Posterior cingulate gyrus (tissue), 11 donors: ENCODE results near the gene KIF22.

Source experiments
- DNase-seq, 10 donors: peaks; one replicate each; pipeline versions ENCODE4 v3.0.0 to v3.0.0-alpha.2; 2020 to 2021; ENCODE audit warnings: mixed read lengths in 3 of 10
- intact Hi-C: fragments of 100-400 bp; cut with DNase I; formaldehyde crosslinking; loops from one replicate; pipeline ENCODE4 v1.15.1; 2023

The KIF22 gene

DNA sequence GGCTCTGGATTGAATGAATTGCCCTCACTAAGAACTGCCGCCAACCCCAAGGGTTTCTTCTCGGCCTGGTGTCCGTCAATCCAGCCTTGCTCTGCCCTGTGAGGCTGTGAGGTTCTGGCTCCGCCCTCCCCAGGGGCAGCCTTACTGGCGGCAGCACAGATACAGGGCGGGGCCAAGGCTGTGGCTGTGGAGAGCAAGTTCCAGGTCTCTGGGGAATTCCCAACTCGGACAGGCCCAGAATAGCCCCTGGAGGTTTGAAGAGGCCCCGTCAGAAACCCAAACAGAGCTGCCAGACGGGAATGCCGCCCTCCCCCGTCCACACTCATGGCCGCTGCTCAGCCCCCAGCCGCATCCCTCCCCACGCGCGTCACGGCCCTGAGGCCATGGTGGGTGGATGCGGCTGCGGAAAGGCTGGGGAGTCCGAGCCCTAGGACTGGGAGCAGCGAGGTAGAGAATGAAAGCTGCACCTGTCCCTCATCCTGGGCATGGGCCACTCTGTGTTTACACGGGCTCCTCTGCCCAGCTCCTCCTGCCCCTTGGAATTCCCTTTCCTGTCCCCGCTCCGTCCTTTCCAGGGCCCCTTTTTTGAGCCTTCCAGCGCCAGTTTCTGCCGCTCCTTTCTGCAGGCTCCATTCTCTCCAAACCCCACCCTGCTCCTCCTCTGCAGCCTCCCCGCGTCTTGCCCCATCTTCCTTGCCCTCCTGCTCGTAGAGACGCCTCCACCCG is 20.8 kb downstream of the KIF22 start:
- peak; percentile 84 to 99 (median 92) for DNase-seq
- intact Hi-C loops: loop anchor here (10.0 kb wide), 1 partner anchor 183 kb away; the partner anchor contains the start of genes HIRIP3 and INO80E

- intact Hi-C loops: loop anchor here (10.0 kb wide), 1 partner anchor 183 kb away; the partner anchor contains the start of genes HIRIP3 and INO80E
- DNase-seq: peak in 9 of 10 donors; percentile 67 to 97 (median 84)
These were observed 21.5 kb downstream of the KIF22 start, which contains the start of gene PRRT2 for GRCh38 chr16:29811896-29812665. PRRT2 (plus strand) TSS chr16:29812193; CDS start chr16:29813055, 862 bp downstream.

GRCh38 chr16:29812754-29813643 is 22.4 kb downstream of the KIF22 start:
- intact Hi-C loops: loop anchor here (10.0 kb wide), 1 partner anchor 182 kb away; the partner anchor contains the start of genes HIRIP3 and INO80E
- peak in 2 of 10 donors; percentile 85 to 88 for DNase-seq

DNA sequence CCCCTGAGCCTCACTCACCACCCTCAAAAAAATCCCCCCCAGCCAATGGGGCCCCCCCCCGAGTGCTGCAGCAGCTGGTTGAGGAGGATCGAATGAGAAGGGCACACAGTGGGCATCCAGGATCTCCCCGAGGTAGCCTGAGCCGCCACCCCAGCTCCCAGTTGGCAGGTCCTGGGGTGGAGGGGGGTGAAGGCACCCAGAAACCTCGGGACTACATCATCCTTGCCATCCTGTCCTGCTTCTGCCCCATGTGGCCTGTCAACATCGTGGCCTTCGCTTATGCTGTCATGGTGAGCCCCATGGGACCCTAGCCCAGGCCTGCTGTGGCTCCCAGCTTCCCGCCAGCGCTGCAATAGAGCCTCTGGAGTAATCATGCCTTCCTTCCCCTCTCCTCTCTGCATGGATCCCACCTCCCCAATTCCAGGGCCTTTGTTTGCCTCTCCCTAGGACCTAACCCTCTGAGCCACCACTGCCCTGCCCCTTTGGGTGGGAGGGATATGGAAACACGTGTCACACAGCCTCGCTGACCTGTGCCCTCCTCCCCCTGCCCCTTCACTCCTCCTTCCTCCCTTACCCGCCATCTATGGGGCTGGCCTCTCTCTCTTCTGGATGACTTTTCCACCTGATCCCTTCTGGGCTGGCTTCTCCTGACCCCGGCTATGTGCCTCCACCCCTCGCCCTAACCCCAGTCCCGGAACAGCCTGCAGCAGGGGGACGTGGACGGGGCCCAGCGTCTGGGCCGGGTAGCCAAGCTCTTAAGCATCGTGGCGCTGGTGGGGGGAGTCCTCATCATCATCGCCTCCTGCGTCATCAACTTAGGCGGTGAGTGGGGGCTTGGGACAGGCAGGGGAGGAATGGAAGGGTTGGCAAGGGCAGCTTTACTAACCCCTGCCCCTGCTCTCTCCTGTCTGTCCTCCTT is 23.4 kb downstream of the KIF22 start:
- peak in 2 of 10 donors; percentile 64 to 68 for DNase-seq
- intact Hi-C loops: loop anchor here (10.0 kb wide), 1 partner anchor 181 kb away; the partner anchor contains the start of genes HIRIP3 and INO80E

DNA sequence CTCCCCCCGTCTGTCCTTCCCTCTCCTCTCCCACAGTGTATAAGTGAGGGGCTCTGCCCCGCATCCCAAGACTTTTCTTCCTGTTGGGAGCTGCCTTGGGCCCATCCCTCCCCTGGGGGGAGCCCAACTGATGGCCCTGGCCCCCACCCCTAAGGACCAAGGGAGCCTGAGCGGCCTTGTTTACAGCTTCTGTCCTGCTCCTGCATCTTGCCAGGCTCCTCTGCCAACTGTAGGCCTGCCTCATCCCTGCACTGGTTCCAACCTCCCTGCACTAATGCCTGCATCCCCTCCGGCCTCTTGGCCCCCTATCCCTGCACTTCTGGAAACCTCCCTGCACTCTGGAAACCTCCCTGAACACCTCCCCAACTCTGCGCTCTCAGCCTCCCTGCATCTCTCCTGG is 24.0 kb downstream of the KIF22 start:
- DNase-seq: peak in 2 of 10 donors; percentile 74 to 77
- intact Hi-C loops: loop anchor here (10.0 kb wide), 1 partner anchor 180 kb away; the partner anchor contains the start of genes HIRIP3 and INO80E

DNA sequence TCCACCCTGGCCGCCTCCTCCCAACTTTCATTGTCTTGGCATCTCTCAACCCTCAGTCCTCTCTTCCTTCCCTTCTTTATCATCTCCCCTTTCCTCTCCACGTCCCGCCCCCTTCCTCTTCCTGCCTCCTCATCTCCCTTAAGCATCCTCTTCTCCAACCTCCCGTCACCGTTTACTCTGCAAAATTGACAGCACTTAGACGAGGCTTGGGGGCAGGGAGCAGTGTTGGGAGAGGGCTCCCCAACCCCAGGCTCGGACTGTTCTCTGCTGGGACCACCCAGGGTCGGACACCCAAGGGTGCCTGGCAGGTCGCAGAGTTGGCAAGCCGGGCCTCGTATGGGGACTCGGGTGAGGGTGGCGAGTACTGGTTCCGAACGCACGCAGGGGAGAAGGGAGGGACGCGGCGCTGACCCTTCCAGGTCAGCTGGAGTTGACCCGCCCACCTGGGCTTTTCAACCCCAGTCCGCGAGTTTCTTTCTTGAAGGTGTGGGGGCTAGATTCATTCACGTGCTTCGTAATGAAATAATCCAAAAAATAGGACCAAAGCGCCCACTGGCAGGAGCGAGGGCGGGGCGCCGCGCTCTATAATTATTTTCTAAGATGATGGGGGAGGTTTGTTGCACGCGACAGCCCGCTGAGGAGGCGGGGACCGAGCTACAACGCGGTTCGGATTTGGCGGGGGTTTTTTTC is 24.6 kb downstream of the KIF22 start:
- intact Hi-C loops: loop anchor here (1.0 to 10.0 kb wide), 3 partner anchors 48 to 207 kb away; partner anchors contain the start of genes C16orf92, CDIPT, HIRIP3 and INO80E
- DNase-seq: peak in 2 of 10 donors; percentile 75 to 78

- peak; percentile 96 to 100 (median 98) for DNase-seq
- intact Hi-C loops: loop anchor here (1.0 to 10.0 kb wide), 3 partner anchors 47 to 206 kb away; partner anchors contain the start of genes C16orf92, CDIPT, HIRIP3 and INO80E
These were observed 25.5 kb downstream of the KIF22 start, which contains the start of gene PAGR1 for GRCh38 chr16:29815793-29816693. PAGR1 (plus strand) TSS chr16:29816152; CDS start chr16:29816526, 374 bp downstream.

DNA sequence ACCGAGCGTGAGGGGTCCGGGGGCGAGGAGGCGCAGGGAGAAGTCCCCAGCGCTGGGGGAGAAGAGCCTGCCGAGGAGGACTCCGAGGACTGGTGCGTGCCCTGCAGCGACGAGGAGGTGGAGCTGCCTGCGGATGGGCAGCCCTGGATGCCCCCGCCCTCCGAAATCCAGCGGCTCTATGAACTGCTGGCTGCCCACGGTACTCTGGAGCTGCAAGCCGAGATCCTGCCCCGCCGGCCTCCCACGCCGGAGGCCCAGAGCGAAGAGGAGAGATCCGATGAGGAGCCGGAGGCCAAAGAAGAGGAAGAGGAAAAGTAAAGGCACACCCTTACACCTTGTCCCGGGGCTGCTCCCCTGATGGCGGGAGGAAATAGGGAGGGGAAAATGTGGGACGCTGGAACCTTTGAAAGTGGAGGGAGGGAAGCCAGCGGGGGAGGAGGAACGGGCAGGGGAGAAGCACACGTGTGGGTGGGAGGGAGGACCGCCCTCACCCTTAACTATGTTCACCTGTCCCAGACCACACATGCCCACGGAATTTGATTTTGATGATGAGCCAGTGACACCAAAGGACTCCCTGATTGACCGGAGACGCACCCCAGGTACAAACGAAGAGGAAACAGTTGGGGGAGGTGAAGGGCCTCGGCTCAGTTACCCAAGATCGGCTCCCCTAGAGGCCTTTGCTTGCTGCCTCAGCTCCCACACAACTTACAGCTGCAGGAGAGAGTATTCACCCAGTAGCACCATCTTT is 26.3 kb downstream of the KIF22 start:
- peak in 6 of 10 donors; percentile 56 to 94 (median 78) for DNase-seq
- intact Hi-C loops: loop anchor here (5.0 to 10.0 kb wide), 2 partner anchors 178 to 205 kb away; partner anchors contain the start of genes C16orf92, HIRIP3 and INO80E

GRCh38 chr16:29818082-29818481 is 27.5 kb downstream of the KIF22 start:
- no peak for DNase-seq
- intact Hi-C loops: loop anchor here (5.0 to 10.0 kb wide), 2 partner anchors 177 to 204 kb away; partner anchors contain the start of genes C16orf92, HIRIP3 and INO80E

- intact Hi-C loops: loop anchor here (5.0 to 10.0 kb wide), 2 partner anchors 175 to 203 kb away; partner anchors contain the start of genes C16orf92, HIRIP3 and INO80E
- DNase-seq: peak in 1 of 10 donors; percentile 83
These were observed 29.0 kb downstream of the KIF22 start for GRCh38 chr16:29819506-29819905.

- intact Hi-C loops: no loop called here
- DNase-seq: peak in 4 of 10 donors; percentile 58 to 94 (median 69)
These were observed 29.7 kb downstream of the KIF22 start, which contains the start of gene MVP for GRCh38 chr16:29820271-29820701. MVP (plus strand) TSS chr16:29820462; CDS start chr16:29830550, 10,088 bp downstream.

GRCh38 chr16:29820730-29821642 is 30.4 kb downstream of the KIF22 start:
- DNase-seq: peak in 1 of 10 donors; percentile 76
- intact Hi-C loops: no loop called here

GRCh38 chr16:29821643-29822115 is 31.1 kb downstream of the KIF22 start:
- intact Hi-C loops: no loop called here
- peak in 1 of 10 donors; percentile 59 for DNase-seq

DNA sequence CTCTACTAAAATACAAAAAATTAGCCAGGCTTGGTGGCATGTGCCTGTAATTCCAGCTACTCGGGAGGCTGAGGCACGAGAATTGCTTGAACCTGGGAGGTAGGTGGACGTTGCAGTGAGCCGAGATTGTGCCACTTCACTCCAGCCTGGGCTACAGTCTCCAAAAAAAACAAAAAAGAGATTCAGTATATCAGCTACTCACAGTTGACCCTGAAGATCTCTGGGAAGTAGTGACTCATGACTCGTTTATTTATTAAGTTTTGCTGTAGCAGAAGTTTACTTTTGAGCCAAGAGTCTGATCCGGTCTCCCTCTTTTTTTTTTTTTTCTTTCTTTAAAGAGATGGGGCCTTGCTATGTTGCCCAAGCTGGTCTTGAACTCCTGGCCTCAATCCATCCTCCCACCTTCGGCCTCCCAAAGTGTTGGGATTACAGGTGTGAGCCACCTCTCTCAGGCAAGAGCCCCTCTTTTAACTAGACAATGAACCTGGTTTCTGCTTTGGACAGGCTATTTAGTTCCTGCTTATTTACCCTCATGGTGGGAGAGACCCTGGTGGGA is 34.1 kb downstream of the KIF22 start:
- DNase-seq: no peak

More for the DNA sequence above, 34.1 kb downstream of the KIF22 start:
- intact Hi-C loops: no loop called here
